Liver (tissue), 9 donors: Measurements from ENCODE around the gene TFF3. TPM values are rescaled to one million over a fixed set of nuclear protein-coding genes. Genes with fewer than 3 reads are reported as not detected.

Experiments
- DNase-seq: peaks from one replicate; pipeline ENCODE4 v3.0.0-alpha.2; 2017; ENCODE audit warnings: low spot score
- H3K27ac ChIP-seq, 2 donors: one replicate each; pipeline ENCODE4 v1.7.0; 2013; ENCODE audit warnings: inconsistent platforms in 2 of 2, low read length in 2 of 2, control low read depth in 1 of 2, low read depth in 1 of 2, mild to moderate bottlenecking in 1 of 2
- H3K27me3 ChIP-seq, 4 donors: one replicate each; pipeline versions ENCODE4 v1.6.1 to v1.7.0; 2013; ENCODE audit warnings: low read length in 3 of 4, inconsistent platforms in 1 of 4, mild to moderate bottlenecking in 1 of 4, moderate library complexity in 1 of 4; ENCODE audit not compliant: control insufficient read depth in 4 of 4, insufficient read depth in 4 of 4
- H3K36me3 ChIP-seq, 4 donors: one replicate each; pipeline versions ENCODE4 v1.6.1 to v1.7.0; 2013; ENCODE audit warnings: low read length in 3 of 4, mild to moderate bottlenecking in 3 of 4, low read depth in 1 of 4, moderate library complexity in 1 of 4; ENCODE audit not compliant: control insufficient read depth in 4 of 4, insufficient read depth in 3 of 4
- H3K4me1 ChIP-seq, 4 donors: one replicate each; pipeline versions ENCODE4 v1.6.1 to v1.7.0; 2013; ENCODE audit warnings: low read length in 3 of 4, mild to moderate bottlenecking in 3 of 4, moderate library complexity in 1 of 4; ENCODE audit not compliant: control insufficient read depth in 4 of 4, insufficient read depth in 4 of 4
- H3K4me3 ChIP-seq, 3 donors: one replicate each; pipeline versions ENCODE4 v1.6.1 to v1.7.0; 2013; ENCODE audit warnings: low read length in 3 of 3, control low read depth in 1 of 3, low read depth in 1 of 3, mild to moderate bottlenecking in 1 of 3
- H3K9ac ChIP-seq, 2 donors: one replicate each; pipeline ENCODE4 v1.7.0; 2013; ENCODE audit warnings: low read length in 2 of 2, mild to moderate bottlenecking in 2 of 2, moderate library complexity in 2 of 2, control low read depth in 1 of 2, low read depth in 1 of 2
- H3K9me3 ChIP-seq, 4 donors: one replicate each; pipeline versions ENCODE4 v1.6.1 to v1.7.0; 2013; ENCODE audit warnings: low read length in 3 of 4; ENCODE audit not compliant: control insufficient read depth in 4 of 4
- ATF3 ChIP-seq: IDR thresholded peaks from 2 replicates; pipeline ENCODE4 v1.6.1; 2016; ENCODE audit warnings: antibody characterized with exemption
- CTCF ChIP-seq: fragments of 150-350 bp; IDR thresholded peaks from 2 replicates; pipeline ENCODE4 v1.5.1; 2017; ENCODE audit warnings: improper control_type of control experiment, low read depth, low read length; ENCODE audit not compliant: missing input control
- EGR1 ChIP-seq, 2 donors: IDR thresholded peaks; 2 replicates each; pipeline ENCODE4 v1.6.1; 2016 to 2018; ENCODE audit warnings: antibody characterized with exemption in 2 of 2, low read depth in 2 of 2
- FOXA1 ChIP-seq: IDR thresholded peaks from 2 replicates; pipeline ENCODE4 v1.6.1; 2016; ENCODE audit warnings: antibody characterized with exemption
- FOXA2 ChIP-seq: IDR thresholded peaks from 2 replicates; pipeline ENCODE4 v1.6.1; 2016; ENCODE audit warnings: antibody characterized with exemption
- HNF4A ChIP-seq, 2 donors: conservative IDR thresholded peaks; 2 replicates each; pipeline ENCODE4 v1.6.1; 2016; ENCODE audit warnings: antibody characterized with exemption in 2 of 2, mild to moderate bottlenecking in 2 of 2
- HNF4G ChIP-seq: IDR thresholded peaks from 2 replicates; pipeline ENCODE4 v1.6.1; 2016; ENCODE audit warnings: antibody characterized with exemption
- JUND ChIP-seq, 2 donors: IDR thresholded peaks; 2 replicates each; pipeline ENCODE4 v1.6.1; 2016; ENCODE audit warnings: antibody characterized with exemption in 2 of 2
- MAX ChIP-seq: IDR thresholded peaks from 2 replicates; pipeline ENCODE4 v1.6.1; 2016; ENCODE audit warnings: antibody characterized with exemption
- NR2F2 ChIP-seq: IDR thresholded peaks from 2 replicates; pipeline ENCODE4 v1.6.1; 2016; ENCODE audit warnings: antibody characterized with exemption
- REST ChIP-seq: IDR thresholded peaks from 2 replicates; pipeline ENCODE4 v1.6.1; 2016; ENCODE audit warnings: antibody characterized with exemption, mild to moderate bottlenecking
- RXRA ChIP-seq, 2 donors: IDR thresholded peaks; 2 replicates each; pipeline ENCODE4 v1.6.1; 2017 to 2018; ENCODE audit warnings: antibody characterized with exemption in 2 of 2, mild to moderate bottlenecking in 1 of 2
- SP1 ChIP-seq: IDR thresholded peaks from 2 replicates; pipeline ENCODE4 v1.6.1; 2018; ENCODE audit warnings: antibody characterized with exemption, mild to moderate bottlenecking
- TAF1 ChIP-seq: conservative IDR thresholded peaks from 2 replicates; pipeline ENCODE4 v1.6.1; 2016; ENCODE audit warnings: antibody characterized with exemption, mild to moderate bottlenecking
- YY1 ChIP-seq: IDR thresholded peaks from 2 replicates; pipeline ENCODE4 v1.6.1; 2016; ENCODE audit warnings: antibody characterized with exemption, mild to moderate bottlenecking
- ZBTB33 ChIP-seq: IDR thresholded peaks from 2 replicates; pipeline ENCODE4 v1.6.1; 2016; ENCODE audit warnings: antibody characterized with exemption
- WGBS: extraction: QIAGEN DNeasy Blood & Tissue Kit; methylation state at CpG from one replicate; pipeline ENCODE4 v1.1.7; 2013; 5-methylcytosine and 5-hydroxymethylcytosine counted together
- polyA plus RNA-seq, 2 donors: library from polyadenylated mRNA; stranded (reverse) in 1 of 2; unstranded in 1 of 2; fragments of 200-250 nt in 1 of 2; fragments of >200 nt in 1 of 2; fragmentation: Nextera tagmentation in 1 of 2; extraction: Ambion mirVana in 1 of 2; gene quantifications; one replicate each; pipeline versions ENCODE4 v1.2.1 to v1.2.3, GENCODE V29; 2013 to 2015
- total RNA-seq, 2 donors: library from RNA; depleted of rRNA; stranded (reverse); fragments of >200 nt; gene quantifications; one replicate each; pipeline ENCODE4 v1.2.3, GENCODE V29; 2014
- donor health status: healthy.
- donor health status: healthy.
- donor health status: healthy.
- donor health status: healthy.
- donor health status: healthy.

The TFF3 gene
- total and polyA plus RNA-seq, 4 donors: 0.09 to 4.1 (median 1.5) TPM

GRCh38 chr21:42266971-42267556 lies 48.1 kb downstream of the TFF3 start:
- 81% methylated on average over 7 of the region's 7 CpGs for WGBS
- Histone ChIP-seq H3K4me1 (peaks cover 0 to 4% (median 0%) of the 10 kb centered on the region in 4 donors), H3K4me3 (no peak overlapping the region), H3K9me3 (no peaks in the 10 kb centered on the region), H3K27ac (no peak overlapping the region), H3K9ac (no peak overlapping the region), H3K27me3 (no peaks in the 10 kb centered on the region), H3K36me3 (peaks cover 0 to 3% (median 0%) of the 10 kb centered on the region in 4 donors)
- no peak for DNase-seq
- TF ChIP-seq MAX (no peak), SP1 (no peak), HNF4A (conservative IDR thresholded peaks at IDR 0.05) (no peak), YY1 (no peak), TAF1 (no peak), JUND (IDR thresholded peaks at IDR 0.05) (no peak), EGR1 (IDR thresholded peaks at IDR 0.05; ENCODE audit: low read depth in 2 of 2) (no peak), FOXA2 (no peak), RXRA (IDR thresholded peaks at IDR 0.05) (no peak), ATF3 (no peak), HNF4G (no peak), NR2F2 (no peak), REST (no peak), ZBTB33 (no peak)

GRCh38 chr21:42265231-42265812 lies 49.9 kb downstream of the TFF3 start:
- DNase-seq: no peak
- Histone ChIP-seq H3K9me3 (no peaks in the 10 kb centered on the region), H3K27ac (no peak overlapping the region), H3K27me3 (no peaks in the 10 kb centered on the region), H3K4me3 (no peak overlapping the region), H3K4me1 (peaks cover 0 to 4% (median 0%) of the 10 kb centered on the region in 4 donors), H3K36me3 (no peaks in the 10 kb centered on the region), H3K9ac (no peak overlapping the region)
- WGBS: 89% methylated on average over 12 of the region's 12 CpGs
- no peak for TF ChIP-seq CTCF
- no peak for TF ChIP-seq FOXA1
